Panc1 (cell line): ENCODE results near the gene BRICD5. TPM values are rescaled to one million over a fixed set of nuclear protein-coding genes. Genes with fewer than 3 reads are reported as not detected.

ENCODE experiments used
- ATAC-seq: fragments of 200-7000 bp; cut with Tn5 transposase; 2 replicates; pipeline ENCODE4 v1.9.1; 2020; ENCODE audit warnings: mild to moderate bottlenecking, moderate library complexity
- BruUV-seq: library from RNA; stranded (reverse); fragments of 400-500 nt; replicated peaks from 2 replicates; lab custom pipeline; 2021; lab: Mats Ljungman, UMichigan
- CTCF ChIA-PET: fragments of 300-600 bp; sonication (Branson Sonifier 250); formaldehyde crosslinking; loops from one replicate; lab custom pipeline; 2022; ENCODE audit warnings: antibody characterized with exemption; lab: Charles Lee
- POLR2A ChIA-PET: fragments of 300-600 bp; sonication (Branson Sonifier 250); formaldehyde crosslinking; loops from one replicate; lab custom pipeline; 2022; ENCODE audit warnings: antibody characterized with exemption; lab: Charles Lee
- DNase-seq: peaks from one replicate; pipeline ENCODE4 v3.0.0-alpha.2; 2010; ENCODE audit warnings: low read depth, low spot score
- H3K27ac ChIP-seq: 2 replicates; pipeline ENCODE4 v1.5.1; 2011; ENCODE audit warnings: mild to moderate bottlenecking, low read length, inconsistent platforms
- H3K27me3 ChIP-seq: fragments of 200-500 bp; sonication (Bioruptor generic); 2 replicates; pipeline ENCODE4 v1.6.0; 2014; ENCODE audit warnings: low read length, inconsistent platforms; ENCODE audit not compliant: control insufficient read depth, insufficient read depth
- H3K36me3 ChIP-seq: fragments of 200-500 bp; sonication (Bioruptor generic); 2 replicates; pipeline ENCODE4 v1.5.1; 2014; ENCODE audit warnings: inconsistent platforms, mild to moderate bottlenecking, low read length, moderate library complexity; ENCODE audit not compliant: control insufficient read depth, insufficient read depth
- H3K4me1 ChIP-seq: 2 replicates; pipeline ENCODE4 v1.5.1; 2011; ENCODE audit warnings: inconsistent platforms, mild to moderate bottlenecking, low read length, moderate library complexity; ENCODE audit not compliant: control insufficient read depth, insufficient read depth
- H3K4me3 ChIP-seq, 2 experiments: 2 replicates each; pipeline ENCODE4 v1.5.1; 2011 to 2012; ENCODE audit warnings: low read depth in 2 of 2, low read length in 2 of 2, mild to moderate bottlenecking in 2 of 2, inconsistent platforms in 1 of 2, moderate library complexity in 1 of 2
- H3K9me3 ChIP-seq: fragments of 200-500 bp; sonication (Bioruptor generic); 2 replicates; pipeline ENCODE4 v1.5.1; 2014; ENCODE audit warnings: low read depth, mild to moderate bottlenecking, inconsistent platforms, low read length, moderate library complexity; ENCODE audit not compliant: control insufficient read depth, insufficient read depth
- CTCF ChIP-seq: fragments of 450-650 bp; IDR thresholded peaks from 2 replicates; pipeline ENCODE4 v1.5.1; 2017; ENCODE audit warnings: mild to moderate bottlenecking
- POLR2AphosphoS5 ChIP-seq: IDR thresholded peaks from 2 replicates; pipeline ENCODE4 v1.6.1; 2012; ENCODE audit warnings: mild to moderate bottlenecking, low read depth, low read length, moderate library complexity
- SIN3A ChIP-seq: IDR thresholded peaks from 2 replicates; pipeline ENCODE4 v1.6.1; 2012; ENCODE audit warnings: low read depth, mild to moderate bottlenecking, low read length, moderate library complexity, borderline replicate concordance; ENCODE audit not compliant: insufficient read depth
- TCF7L2 ChIP-seq: IDR thresholded peaks from 2 replicates; pipeline ENCODE4 v1.6.1; 2011; ENCODE audit warnings: mild to moderate bottlenecking, low read depth, low read length, inconsistent platforms
- in situ Hi-C: cut with HindIII; loops from 2 replicates; pipeline ENCODE4 v1.10.0; 2016; ENCODE audit warnings: low sequenced_read_pairs, low pct_unique_long_range_greater_than_20kb
- intact Hi-C: fragments of 100-400 bp; cut with micrococcal nuclease; formaldehyde crosslinking; loops from one replicate; pipeline ENCODE4 v1.10.0; 2022; ENCODE audit not compliant: unreplicated experiment
- total RNA-seq: library from RNA; stranded (reverse); gene quantifications from one replicate; pipeline ENCODE4 v1.2.1, GENCODE V29; 2021; ENCODE audit not compliant: unreplicated experiment
- TF ChIP-seq, protein P1 (sequence below), 2 experiments: IDR thresholded peaks; 2 replicates each; pipeline ENCODE4 v1.6.1; 2011 to 2012; ENCODE audit warnings: low read depth in 2 of 2, control low read depth in 1 of 2, low read length in 1 of 2, mild to moderate bottlenecking in 1 of 2, moderate library complexity in 1 of 2; ENCODE audit not compliant: insufficient read depth in 1 of 2

Gene BRICD5
- total RNA-seq, 1 experiment from 2014 or later, result 8.7 TPM

- Histone ChIP-seq H3K4me1 (peaks cover 8% of the 10 kb centered on the region), H3K36me3 (no peaks in the 10 kb centered on the region; the same call in 1 of the 2 replicates), H3K4me3 (no peak overlapping the region), H3K27me3 (no peaks in the 10 kb centered on the region), H3K9me3 (no peaks in the 10 kb centered on the region), H3K27ac (no peak overlapping the region)
- DNase-seq (no peak), ATAC-seq (no peak)
- ChIA-PET CTCF (interaction anchor here (0.6 kb wide), 1 partner anchor 15 kb away, joined by 3 read pairs; no protein-coding TSS in a partner anchor), POLR2A (no interaction called here)
- no TSS peak for BruUV-seq
- intact Hi-C loops, result no loop called here
- in situ Hi-C loops, result no loop called here
- TF ChIP-seq SIN3A, result no peak
- no peak for TF ChIP-seq CTCF
- TF ChIP-seq POLR2AphosphoS5, result no peak
- TF ChIP-seq, protein P1, sequence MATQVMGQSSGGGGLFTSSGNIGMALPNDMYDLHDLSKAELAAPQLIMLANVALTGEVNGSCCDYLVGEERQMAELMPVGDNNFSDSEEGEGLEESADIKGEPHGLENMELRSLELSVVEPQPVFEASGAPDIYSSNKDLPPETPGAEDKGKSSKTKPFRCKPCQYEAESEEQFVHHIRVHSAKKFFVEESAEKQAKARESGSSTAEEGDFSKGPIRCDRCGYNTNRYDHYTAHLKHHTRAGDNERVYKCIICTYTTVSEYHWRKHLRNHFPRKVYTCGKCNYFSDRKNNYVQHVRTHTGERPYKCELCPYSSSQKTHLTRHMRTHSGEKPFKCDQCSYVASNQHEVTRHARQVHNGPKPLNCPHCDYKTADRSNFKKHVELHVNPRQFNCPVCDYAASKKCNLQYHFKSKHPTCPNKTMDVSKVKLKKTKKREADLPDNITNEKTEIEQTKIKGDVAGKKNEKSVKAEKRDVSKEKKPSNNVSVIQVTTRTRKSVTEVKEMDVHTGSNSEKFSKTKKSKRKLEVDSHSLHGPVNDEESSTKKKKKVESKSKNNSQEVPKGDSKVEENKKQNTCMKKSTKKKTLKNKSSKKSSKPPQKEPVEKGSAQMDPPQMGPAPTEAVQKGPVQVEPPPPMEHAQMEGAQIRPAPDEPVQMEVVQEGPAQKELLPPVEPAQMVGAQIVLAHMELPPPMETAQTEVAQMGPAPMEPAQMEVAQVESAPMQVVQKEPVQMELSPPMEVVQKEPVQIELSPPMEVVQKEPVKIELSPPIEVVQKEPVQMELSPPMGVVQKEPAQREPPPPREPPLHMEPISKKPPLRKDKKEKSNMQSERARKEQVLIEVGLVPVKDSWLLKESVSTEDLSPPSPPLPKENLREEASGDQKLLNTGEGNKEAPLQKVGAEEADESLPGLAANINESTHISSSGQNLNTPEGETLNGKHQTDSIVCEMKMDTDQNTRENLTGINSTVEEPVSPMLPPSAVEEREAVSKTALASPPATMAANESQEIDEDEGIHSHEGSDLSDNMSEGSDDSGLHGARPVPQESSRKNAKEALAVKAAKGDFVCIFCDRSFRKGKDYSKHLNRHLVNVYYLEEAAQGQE (IDR thresholded peaks at IDR 0.05; ENCODE audit: insufficient read depth in 1 of 2, low read depth in 2 of 2, low read length in 1 of 2), result no peak
- TF ChIP-seq TCF7L2, result no peak
Observed at GRCh38 chr16:2237102-2237482, 26.4 kb upstream of the BRICD5 start.

GRCh38 chr16:2236337-2237101 is 25.9 kb upstream of the BRICD5 start, which contains the start of gene DNASE1L2:
Gene DNASE1L2 (plus strand): TSS chr16:2236444. CDS start chr16:2236817, 373 bp downstream.
- Histone ChIP-seq H3K27ac (no peak within 1 kb of the TSS), H3K36me3 (no peaks in the 10 kb centered on the region; the same call in 1 of the 2 replicates), H3K4me3 (no peak within 1 kb of the TSS), H3K27me3 (no peaks in the 10 kb centered on the region), H3K4me1 (peaks cover 8% of the 10 kb centered on the region), H3K9me3 (no peaks in the 10 kb centered on the region)
- ChIA-PET POLR2A (no interaction called here), CTCF (no interaction called here)
- in situ Hi-C loops, result no loop called here
- peak; percentile 62 for ATAC-seq
- no peak for DNase-seq
- no TSS peak for BruUV-seq
- intact Hi-C loops, result no loop called here
- TF ChIP-seq SIN3A (0 out of 2 replicates have a peak, but pooled peaks have one; percentile 43), POLR2AphosphoS5 (no peak)
